ENCODE data around the gene ANO2. TPM values are rescaled to one million over a fixed set of nuclear protein-coding genes. Genes with fewer than 3 reads are reported as not detected.

The ANO2 gene
- polyA plus RNA-seq, 1 donor from 2014 or later: 1.8 TPM

DNA sequence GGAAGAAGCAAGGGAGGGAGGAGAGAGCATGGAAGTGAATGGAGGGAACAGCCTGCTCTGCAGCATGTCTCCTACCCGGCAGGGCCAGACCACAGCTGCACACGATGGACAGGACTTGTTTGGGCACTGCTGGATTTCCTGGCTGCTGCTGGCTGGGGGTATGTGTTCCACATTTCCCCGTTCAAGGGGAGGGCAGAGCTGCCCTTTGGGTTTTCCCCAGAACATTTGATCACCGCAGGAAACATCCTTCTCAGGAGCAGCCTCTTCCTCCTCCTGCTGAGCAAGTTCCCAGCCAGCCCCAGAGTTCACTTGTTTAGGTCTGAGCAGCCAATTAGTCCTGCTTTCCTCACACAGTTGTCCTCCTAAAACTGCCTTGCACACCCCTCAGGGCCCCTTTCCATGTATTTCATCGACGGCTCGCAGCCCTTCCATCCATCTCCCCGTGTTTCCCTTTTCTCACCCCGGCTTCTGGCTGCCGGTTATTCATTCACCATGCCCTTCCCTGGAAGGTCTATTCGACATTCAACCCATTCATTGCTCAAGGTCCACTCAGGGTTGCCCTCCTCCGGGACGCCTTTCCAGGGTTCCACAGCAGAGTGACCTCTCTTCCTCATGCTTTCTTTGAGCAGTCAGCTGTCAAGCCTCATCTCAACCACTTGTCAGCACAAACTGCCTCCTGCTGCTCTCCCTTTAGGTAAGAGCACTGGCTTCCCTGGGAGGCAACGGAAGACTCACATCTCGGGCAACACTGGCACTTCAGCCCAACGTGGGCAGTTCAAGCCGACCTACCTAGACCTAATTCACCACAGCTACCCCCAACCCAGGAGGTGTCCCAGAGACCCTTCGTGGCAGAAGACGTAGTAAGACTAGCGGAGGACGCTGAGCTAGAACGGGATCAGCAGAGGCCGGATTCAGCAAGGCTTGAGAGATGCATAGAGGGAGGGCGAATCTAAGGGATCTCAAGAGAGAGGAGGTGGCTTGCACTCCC, 20.1 kb upstream of the ANO2 start:
- Histone ChIP-seq H3K9ac (ENCODE audit: low read length) (no peak overlapping the region), H3K27ac (ENCODE audit: low read length) (no peak overlapping the region), H3K27me3 (ENCODE audit: insufficient read depth, low read depth, low read length) (no peaks in the 10 kb centered on the region), H3F3A (ENCODE audit: insufficient read depth, low read length, poor library complexity, severe bottlenecking) (no peaks in the 10 kb centered on the region), H3K9me3 (ENCODE audit: low read length) (no peaks in the 10 kb centered on the region), H4K20me1 (ENCODE audit: insufficient read depth) (no peaks in the 10 kb centered on the region), H2AFZ (ENCODE audit: low read depth, low read length) (no peak overlapping the region), H3K79me2 (replicated peaks; ENCODE audit: insufficient read depth, low read length) (no peaks in the 10 kb centered on the region), H3K9me2 (ENCODE audit: insufficient read depth, low read length) (no peaks in the 10 kb centered on the region), H3K4me3 (ENCODE audit: low read length) (no peak overlapping the region), H3K36me3 (ENCODE audit: insufficient read depth, low read length) (no peaks in the 10 kb centered on the region), H3K4me2 (ENCODE audit: low read length) (no peak overlapping the region)
- no peak for TF ChIP-seq SMC3 (conservative IDR thresholded peaks at IDR 0.05; ENCODE audit: poor library complexity)
- TF ChIP-seq POLR2AphosphoS5 (IDR thresholded peaks at IDR 0.05): no peak
- TF ChIP-seq EP300 (conservative IDR thresholded peaks at IDR 0.05; ENCODE audit: poor library complexity, severe bottlenecking): no peak
- TF ChIP-seq, protein P1, sequence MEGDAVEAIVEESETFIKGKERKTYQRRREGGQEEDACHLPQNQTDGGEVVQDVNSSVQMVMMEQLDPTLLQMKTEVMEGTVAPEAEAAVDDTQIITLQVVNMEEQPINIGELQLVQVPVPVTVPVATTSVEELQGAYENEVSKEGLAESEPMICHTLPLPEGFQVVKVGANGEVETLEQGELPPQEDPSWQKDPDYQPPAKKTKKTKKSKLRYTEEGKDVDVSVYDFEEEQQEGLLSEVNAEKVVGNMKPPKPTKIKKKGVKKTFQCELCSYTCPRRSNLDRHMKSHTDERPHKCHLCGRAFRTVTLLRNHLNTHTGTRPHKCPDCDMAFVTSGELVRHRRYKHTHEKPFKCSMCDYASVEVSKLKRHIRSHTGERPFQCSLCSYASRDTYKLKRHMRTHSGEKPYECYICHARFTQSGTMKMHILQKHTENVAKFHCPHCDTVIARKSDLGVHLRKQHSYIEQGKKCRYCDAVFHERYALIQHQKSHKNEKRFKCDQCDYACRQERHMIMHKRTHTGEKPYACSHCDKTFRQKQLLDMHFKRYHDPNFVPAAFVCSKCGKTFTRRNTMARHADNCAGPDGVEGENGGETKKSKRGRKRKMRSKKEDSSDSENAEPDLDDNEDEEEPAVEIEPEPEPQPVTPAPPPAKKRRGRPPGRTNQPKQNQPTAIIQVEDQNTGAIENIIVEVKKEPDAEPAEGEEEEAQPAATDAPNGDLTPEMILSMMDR (IDR thresholded peaks at IDR 0.05; ENCODE audit: poor library complexity, severe bottlenecking): no peak
- TF ChIP-seq REST (IDR thresholded peaks at IDR 0.05; ENCODE audit: borderline replicate concordance): no peak
- TF ChIP-seq EZH2 (IDR thresholded peaks at IDR 0.05; ENCODE audit: borderline replicate concordance, insufficient read depth, low read length, poor library complexity, severe bottlenecking): no peak
- no peak for TF ChIP-seq TAF1 (IDR thresholded peaks at IDR 0.05; ENCODE audit: low read depth)
- no peak for TF ChIP-seq RAD21 (conservative IDR thresholded peaks at IDR 0.05)
- no peak for TF ChIP-seq MXI1 (conservative IDR thresholded peaks at IDR 0.05; ENCODE audit: poor library complexity, severe bottlenecking)

GRCh38 chr12:5963515-5963914, 18.5 kb upstream of the ANO2 start:
- Histone ChIP-seq H3K27me3 (ENCODE audit: insufficient read depth, low read depth, low read length) (no peaks in the 10 kb centered on the region), H3K36me3 (ENCODE audit: insufficient read depth, low read length) (no peaks in the 10 kb centered on the region), H3K9me2 (ENCODE audit: insufficient read depth, low read length) (no peaks in the 10 kb centered on the region), H3K79me2 (replicated peaks; ENCODE audit: insufficient read depth, low read length) (no peaks in the 10 kb centered on the region), H3F3A (ENCODE audit: insufficient read depth, low read length, poor library complexity, severe bottlenecking) (no peaks in the 10 kb centered on the region), H2AFZ (ENCODE audit: low read depth, low read length) (no peak overlapping the region), H4K20me1 (ENCODE audit: insufficient read depth) (no peaks in the 10 kb centered on the region), H3K27ac (ENCODE audit: low read length) (no peak overlapping the region), H3K9ac (ENCODE audit: low read length) (no peak overlapping the region), H3K9me3 (ENCODE audit: low read length) (no peaks in the 10 kb centered on the region), H3K4me3 (ENCODE audit: low read length) (no peak overlapping the region), H3K4me2 (ENCODE audit: low read length) (no peak overlapping the region)
- no peak for TF ChIP-seq SMC3 (conservative IDR thresholded peaks at IDR 0.05; ENCODE audit: poor library complexity)
- no peak for TF ChIP-seq RAD21 (conservative IDR thresholded peaks at IDR 0.05)
- no peak for TF ChIP-seq POLR2AphosphoS5 (IDR thresholded peaks at IDR 0.05)
- no peak for TF ChIP-seq EZH2 (IDR thresholded peaks at IDR 0.05; ENCODE audit: borderline replicate concordance, insufficient read depth, low read length, poor library complexity, severe bottlenecking)
- TF ChIP-seq MXI1 (conservative IDR thresholded peaks at IDR 0.05; ENCODE audit: poor library complexity, severe bottlenecking): no peak
- TF ChIP-seq EP300 (conservative IDR thresholded peaks at IDR 0.05; ENCODE audit: poor library complexity, severe bottlenecking): no peak
- TF ChIP-seq TAF1 (IDR thresholded peaks at IDR 0.05; ENCODE audit: low read depth): no peak
- TF ChIP-seq, protein P1 (IDR thresholded peaks at IDR 0.05; ENCODE audit: poor library complexity, severe bottlenecking): no peak
- TF ChIP-seq REST (IDR thresholded peaks at IDR 0.05; ENCODE audit: borderline replicate concordance): no peak

Data from neural cell (in vitro differentiated cells).